HepG2 (cell line): Measurements from ENCODE around the gene KRT6C. TPM values are rescaled to one million over a fixed set of nuclear protein-coding genes. Genes with fewer than 3 reads are reported as not detected.

Experiments
- ATAC-seq: fragments of 200-7000 bp; cut with Tn5 transposase; 3 replicates; pipeline ENCODE4 v1.9.1; 2020; ENCODE audit warnings: mild to moderate bottlenecking, moderate library complexity
- BruUV-seq: library from RNA; stranded (reverse); fragments of 400-500 nt; replicated peaks from 2 replicates; lab custom pipeline; 2021; lab: Mats Ljungman, UMichigan
- CTCF ChIA-PET: fragments of 300-600 bp; formaldehyde crosslinking; extraction: SDS; loops from one replicate; lab custom pipeline; 2021; ENCODE audit warnings: low total read pairs, inconsistent platforms, low intra/inter-chr PET ratio; lab: Yijun Ruan, JAX
- POLR2A ChIA-PET: fragments of 350-600 bp; sonication (Branson Sonifier 250); formaldehyde crosslinking; loops from one replicate; lab custom pipeline; 2020; ENCODE audit warnings: antibody characterized with exemption, inconsistent platforms; lab: Yijun Ruan, JAX
- DNase-seq: peaks from one replicate; pipeline ENCODE4 v3.0.0-alpha.2; 2015; ENCODE audit warnings: low spot score
- FAIRE-seq: peaks from 3 replicates; lab custom pipeline; 2011; peaks lifted over from hg19 to GRCh38; lab: Jason Lieb, UNC
- H2AFZ ChIP-seq: one replicate; pipeline ENCODE4 v1.6.1; 2011; ENCODE audit warnings: low read length, inconsistent platforms
- H3K27ac ChIP-seq: fragments of 300-600 bp; 3 replicates; pipeline ENCODE4 v1.8.0; 2011; ENCODE audit warnings: mixed run types, mild to moderate bottlenecking, mixed read lengths, low read length, inconsistent platforms; ENCODE audit not compliant: insufficient read depth; ENCODE audit errors: extremely low read length
- H3K27me3 ChIP-seq, 2 experiments: fragments of 200-600 bp in 1 of 2; 2 replicates in 1 of 2; 3 replicates in 1 of 2; pipeline versions ENCODE4 v1.6.0 to v1.8.0; 2011; ENCODE audit warnings: low read length in 2 of 2, mild to moderate bottlenecking in 2 of 2, moderate library complexity in 2 of 2, inconsistent platforms in 1 of 2; ENCODE audit not compliant: insufficient read depth in 2 of 2, control insufficient read depth in 1 of 2
- H3K36me3 ChIP-seq, 2 experiments: fragments of 200-600 bp in 1 of 2; replicated peaks in 1 of 2; 2 replicates in 1 of 2; 3 replicates in 1 of 2; pipeline versions ENCODE4 v1.5.1 to v1.8.0; 2011; ENCODE audit warnings: low read length in 2 of 2, inconsistent platforms in 1 of 2; ENCODE audit not compliant: insufficient read depth in 2 of 2, control insufficient read depth in 1 of 2
- H3K4me1 ChIP-seq: 2 replicates; pipeline ENCODE4 v1.5.1; 2012; ENCODE audit warnings: low read length, inconsistent platforms; ENCODE audit not compliant: insufficient read depth
- H3K4me2 ChIP-seq: 2 replicates; pipeline ENCODE4 v1.6.0; 2011; ENCODE audit warnings: low read depth, low read length, inconsistent platforms
- H3K4me3 ChIP-seq, 3 experiments: fragments of 200-600 bp in 1 of 3; sonication (generic), shearing (Covaris generic) in 1 of 3; replicated peaks in 1 of 3; 2 replicates each; pipeline ENCODE4 v1.5.1; 2011 to 2016; ENCODE audit warnings: low read length in 3 of 3, inconsistent platforms in 2 of 3, low read depth in 2 of 3, mild to moderate bottlenecking in 2 of 3, control low read depth in 1 of 3, mixed read lengths in 1 of 3; ENCODE audit not compliant: insufficient read depth in 1 of 3
- H3K79me2 ChIP-seq: one replicate; pipeline ENCODE4 v1.6.1; 2011; ENCODE audit warnings: low read length, inconsistent platforms; ENCODE audit not compliant: insufficient read depth
- H3K9ac ChIP-seq: 2 replicates; pipeline ENCODE4 v1.6.0; 2011; ENCODE audit warnings: mild to moderate bottlenecking, low read depth, low read length, inconsistent platforms; ENCODE audit not compliant: insufficient read depth
- H3K9me3 ChIP-seq: 2 replicates; pipeline ENCODE4 v1.5.1; 2012; ENCODE audit warnings: mild to moderate bottlenecking, low read length
- H4K20me1 ChIP-seq: 2 replicates; pipeline ENCODE4 v1.6.0; 2011; ENCODE audit warnings: inconsistent platforms, mild to moderate bottlenecking, low read length, moderate library complexity; ENCODE audit not compliant: insufficient read depth
- FOXJ3 ChIP-seq: sonication (generic); formaldehyde crosslinking; IDR thresholded peaks from 2 replicates; pipeline ENCODE4 v1.4.0; 2020; ENCODE audit warnings: missing genetic modification reagents, mild to moderate bottlenecking, borderline replicate concordance
- FOXM1 ChIP-seq: sonication (generic); formaldehyde crosslinking; IDR thresholded peaks from 2 replicates; pipeline ENCODE4 v1.5.0; 2020; ENCODE audit warnings: missing genetic modification reagents
- FUBP1 ChIP-seq: sonication (generic); formaldehyde crosslinking; IDR thresholded peaks from 2 replicates; pipeline ENCODE4 v1.5.1; 2020; ENCODE audit warnings: missing genetic modification reagents, mild to moderate bottlenecking, borderline replicate concordance
- KLF15 ChIP-seq: sonication (generic); formaldehyde crosslinking; IDR thresholded peaks from 2 replicates; pipeline ENCODE4 v1.8.1; 2023; ENCODE audit warnings: borderline replicate concordance, mild to moderate bottlenecking, inconsistent platforms, missing genetic modification reagents, mixed read lengths
- MTA3 ChIP-seq: sonication (generic); formaldehyde crosslinking; IDR thresholded peaks from 2 replicates; pipeline ENCODE4 v1.4.0; 2020; ENCODE audit warnings: missing genetic modification reagents
- MXD3 ChIP-seq: IDR thresholded peaks from 2 replicates; pipeline ENCODE4 v1.6.1; 2016; ENCODE audit warnings: mild to moderate bottlenecking, missing biosample characterization, missing genetic modification reagents
- PATZ1 ChIP-seq: sonication (generic); formaldehyde crosslinking; IDR thresholded peaks from 2 replicates; pipeline ENCODE4 v1.4.0; 2020; ENCODE audit warnings: missing genetic modification reagents
- PAX8 ChIP-seq: sonication (generic); formaldehyde crosslinking; IDR thresholded peaks from 2 replicates; pipeline ENCODE4 v1.8.0; 2022; ENCODE audit warnings: mild to moderate bottlenecking, missing genetic modification reagents, borderline replicate concordance
- POLR2A ChIP-seq, 2 experiments: IDR thresholded peaks; 2 replicates each; pipeline ENCODE4 v1.6.1; 2011; ENCODE audit warnings: low read depth in 2 of 2, low read length in 2 of 2, mild to moderate bottlenecking in 1 of 2, moderate library complexity in 1 of 2; ENCODE audit not compliant: insufficient read depth in 1 of 2
- RBFOX2 ChIP-seq: fragments of 200-400 bp; formaldehyde crosslinking; IDR thresholded peaks from 2 replicates; pipeline ENCODE4 v1.6.1; 2017; ENCODE audit warnings: low read depth, mild to moderate bottlenecking, low read length
- RCOR2 ChIP-seq: IDR thresholded peaks from 2 replicates; pipeline ENCODE4 v1.6.1; 2016; ENCODE audit warnings: missing biosample characterization, missing genetic modification reagents
- ZFP90 ChIP-seq: sonication (generic); formaldehyde crosslinking; IDR thresholded peaks from 2 replicates; pipeline ENCODE4 v1.8.0; 2022; ENCODE audit warnings: missing genetic modification reagents, mild to moderate bottlenecking, inconsistent platforms, borderline replicate concordance
- ZNF337 ChIP-seq: sonication (generic); formaldehyde crosslinking; IDR thresholded peaks from 2 replicates; pipeline ENCODE4 v1.5.1; 2020; ENCODE audit warnings: missing genetic modification reagents, low read depth, mild to moderate bottlenecking, borderline replicate concordance
- ZNF460 ChIP-seq: sonication (generic); formaldehyde crosslinking; IDR thresholded peaks from 2 replicates; pipeline ENCODE4 v1.5.1; 2020; ENCODE audit warnings: missing genetic modification reagents, mild to moderate bottlenecking, borderline replicate concordance
- WGBS: methylation state at CpG from one replicate; pipeline ENCODE4 v1.1.6; 2017; ENCODE audit warnings: low lambda C conversion rate; 5-methylcytosine and 5-hydroxymethylcytosine counted together
- in situ Hi-C: cut with HindIII; loops from 2 replicates; pipeline ENCODE4 v1.10.0; 2017; ENCODE audit warnings: low pct_unique_long_range_greater_than_20kb; ENCODE audit not compliant: extremely low pct_ligation_motif_present
- intact Hi-C: fragments of 100-400 bp; cut with micrococcal nuclease; formaldehyde crosslinking; loops from one replicate; pipeline ENCODE4 v1.10.0; 2022; ENCODE audit not compliant: unreplicated experiment
- polyA plus RNA-seq, 8 experiments: library from polyadenylated mRNA; depleted of rRNA in 3 of 8; stranded (reverse) in 7 of 8; unstranded in 1 of 8; fragments of >200 nt; fragmentation: Illumina TruSeq in 4 of 8; extraction: Trizol in 4 of 8; gene quantifications; 2 replicates each; pipeline versions ENCODE4 v1.2.1 to v1.2.3, GENCODE V29; 2011 to 2016; ENCODE audit warnings: low read depth in 4 of 8, missing spikeins in 1 of 8, mixed read lengths in 1 of 8; ENCODE audit not compliant: insufficient read depth in 1 of 8
- total RNA-seq, 5 experiments: library from RNA; depleted of rRNA; stranded (reverse); fragments of >200 nt; fragmentation: Illumina TruSeq; extraction: Trizol; gene quantifications; 2 replicates each; pipeline ENCODE4 v1.2.3, GENCODE V29; 2016; ENCODE audit warnings: low read depth in 1 of 5

KRT6C gene
- total and polyA plus RNA-seq, 2 of the 13 experiments (the other 11 are each of a cell fraction or from before 2014, with no cell fraction given) = 0.03 TPM; not detected in 1

GRCh38 chr12:52517888-52518287, 44.3 kb upstream of the KRT6C start:
- Histone ChIP-seq H4K20me1 (no peaks in the 10 kb centered on the region), H3K4me3 (no peak overlapping the region), H3K27me3 (peaks cover 2 to 5% of the 10 kb centered on the region in 2 experiments; a peak in 3 of 5 replicates), H3K4me2 (no peak overlapping the region), H2AFZ (no peak overlapping the region), H3K36me3 (no peaks in the 10 kb centered on the region), H3K27ac (no peak overlapping the region), H3K9ac (no peak overlapping the region), H3K4me1 (no peaks in the 10 kb centered on the region), H3K9me3 (no peaks in the 10 kb centered on the region), H3K79me2 (no peaks in the 10 kb centered on the region)
- CTCF ChIA-PET = no interaction called here
- intact Hi-C loops = no loop called here
- 20% methylated on average over 5 of the region's 5 CpGs for WGBS
- BruUV-seq = no TSS peak
- FAIRE-seq (no peak), DNase-seq (no peak), ATAC-seq (no peak)
- POLR2A ChIA-PET = no interaction called here
- TF ChIP-seq MTA3 (CRISPR knock-in tag) (no peak), ZNF337 (CRISPR knock-in tag) (no peak), PATZ1 (CRISPR knock-in tag) (no peak), POLR2A (IDR thresholded peaks at IDR 0.05; ENCODE audit: insufficient read depth in 1 of 2, low read depth in 2 of 2, low read length in 2 of 2) (no peak), PAX8 (CRISPR knock-in tag) (no peak), FUBP1 (CRISPR knock-in tag) (no peak), MXD3 (CRISPR knock-in tag) (no peak), FOXJ3 (CRISPR knock-in tag) (no peak), KLF15 (CRISPR knock-in tag) (no peak), ZNF460 (CRISPR knock-in tag) (no peak), FOXM1 (no peak), RCOR2 (CRISPR knock-in tag) (no peak), ZFP90 (CRISPR knock-in tag) (no peak), RBFOX2 (no peak)
- in situ Hi-C loops = no loop called here
